Type B pancreatic cell (in vitro differentiated cells): Measurements from ENCODE around the gene PKNOX2. TPM values are rescaled to one million over a fixed set of nuclear protein-coding genes. Genes with fewer than 3 reads are reported as not detected.

Experiments
- DNase-seq: peaks from one replicate; pipeline ENCODE4 v3.0.0; 2021; ENCODE audit warnings: mixed read lengths; ENCODE audit not compliant: unreplicated experiment; ENCODE audit errors: extremely low spot score
- H3K27ac Mint-ChIP-seq: 2 replicates; pipeline ENCODE4 v1.8.0; 2021; ENCODE audit warnings: mild to moderate bottlenecking, mixed read lengths
- H3K27me3 Mint-ChIP-seq: 2 replicates; pipeline ENCODE4 v1.8.0; 2021; ENCODE audit warnings: mixed read lengths
- H3K36me3 Mint-ChIP-seq: 2 replicates; pipeline ENCODE4 v1.8.0; 2021; ENCODE audit warnings: mixed read lengths
- H3K4me1 Mint-ChIP-seq: one replicate; pipeline ENCODE4 v1.8.0; 2021; ENCODE audit warnings: mixed read lengths; ENCODE audit not compliant: unreplicated experiment
- H3K4me3 Mint-ChIP-seq: 2 replicates; pipeline ENCODE4 v1.8.0; 2021; ENCODE audit warnings: mild to moderate bottlenecking, mixed read lengths
- H3K9me3 Mint-ChIP-seq: 2 replicates; pipeline ENCODE4 v1.8.0; 2021; ENCODE audit warnings: mixed read lengths
- CTCF ChIP-seq: fragments of 200-600 bp; sonication (generic); conservative IDR thresholded peaks from 2 replicates; pipeline ENCODE4 v1.5.0; 2021; ENCODE audit warnings: antibody characterized with exemption, mild to moderate bottlenecking
- total RNA-seq: library from RNA; stranded (reverse); gene quantifications from 2 replicates; pipeline ENCODE4 v1.2.1, GENCODE V29; 2021; ENCODE audit warnings: low replicate concordance

The PKNOX2 gene
- total RNA-seq, 1 donor from 2014 or later = 15.3 TPM

DNA sequence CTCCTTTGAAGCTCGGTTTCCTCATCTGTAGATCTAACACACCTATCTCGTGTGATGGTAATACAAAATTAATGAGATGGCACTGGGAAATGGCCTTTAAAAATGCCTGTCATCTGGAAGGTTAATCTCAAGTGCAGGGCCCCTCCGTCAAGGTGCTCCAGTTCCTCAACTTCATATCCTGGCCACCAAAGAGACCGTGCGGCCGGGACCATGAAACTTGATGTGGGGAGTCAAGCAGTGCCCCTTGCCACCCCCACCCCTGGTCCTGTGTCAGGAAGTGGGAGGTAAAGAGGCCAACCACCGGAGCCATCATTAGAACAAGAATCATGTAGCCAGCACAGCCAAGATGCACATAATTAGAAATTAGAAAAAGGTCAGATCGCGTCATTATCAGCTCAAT lies 223.3 kb downstream of the PKNOX2 start:
- Mint-ChIP-seq H3K4me1 (peaks cover 18% of the 10 kb centered on the region), H3K9me3 (no peaks in the 10 kb centered on the region)

DNA sequence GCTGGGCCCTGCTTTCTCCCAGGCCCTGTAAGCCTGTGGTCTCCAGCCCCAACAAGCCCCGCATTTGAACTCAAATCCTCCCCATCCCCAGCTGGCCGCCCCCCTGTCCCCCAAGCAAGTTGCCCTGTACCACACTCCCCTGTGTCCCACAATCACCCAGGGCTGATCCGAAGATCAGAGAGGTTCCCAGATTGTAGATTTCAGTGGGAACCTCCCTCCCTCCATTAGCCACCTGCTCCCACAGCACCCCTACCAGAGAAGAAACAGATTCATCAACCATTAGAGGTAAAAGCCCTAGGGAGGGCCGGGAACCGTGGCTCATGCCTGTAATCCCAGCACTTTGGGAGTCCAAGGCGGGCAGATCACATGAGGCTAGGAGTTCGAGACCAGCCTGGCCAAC lies 224.1 kb downstream of the PKNOX2 start:
- Mint-ChIP-seq H3K4me1 (peaks cover 18% of the 10 kb centered on the region), H3K27ac (no peak overlapping the region), H3K27me3 (peaks cover 5% of the 10 kb centered on the region), H3K4me3 (no peak overlapping the region), H3K9me3 (no peaks in the 10 kb centered on the region), H3K36me3 (peaks cover 3% of the 10 kb centered on the region)
- no peak for TF ChIP-seq CTCF
- DNase-seq = no peak

More for the DNA sequence above, 223.3 kb downstream of the PKNOX2 start:
- DNase-seq = no peak
- TF ChIP-seq CTCF = no peak
- peaks cover 5% of the 10 kb centered on the region for H3K27me3 Mint-ChIP-seq
- no peak overlapping the region for H3K4me3 Mint-ChIP-seq
- peaks cover 3% of the 10 kb centered on the region for H3K36me3 Mint-ChIP-seq
- H3K27ac Mint-ChIP-seq = no peak overlapping the region

DNA sequence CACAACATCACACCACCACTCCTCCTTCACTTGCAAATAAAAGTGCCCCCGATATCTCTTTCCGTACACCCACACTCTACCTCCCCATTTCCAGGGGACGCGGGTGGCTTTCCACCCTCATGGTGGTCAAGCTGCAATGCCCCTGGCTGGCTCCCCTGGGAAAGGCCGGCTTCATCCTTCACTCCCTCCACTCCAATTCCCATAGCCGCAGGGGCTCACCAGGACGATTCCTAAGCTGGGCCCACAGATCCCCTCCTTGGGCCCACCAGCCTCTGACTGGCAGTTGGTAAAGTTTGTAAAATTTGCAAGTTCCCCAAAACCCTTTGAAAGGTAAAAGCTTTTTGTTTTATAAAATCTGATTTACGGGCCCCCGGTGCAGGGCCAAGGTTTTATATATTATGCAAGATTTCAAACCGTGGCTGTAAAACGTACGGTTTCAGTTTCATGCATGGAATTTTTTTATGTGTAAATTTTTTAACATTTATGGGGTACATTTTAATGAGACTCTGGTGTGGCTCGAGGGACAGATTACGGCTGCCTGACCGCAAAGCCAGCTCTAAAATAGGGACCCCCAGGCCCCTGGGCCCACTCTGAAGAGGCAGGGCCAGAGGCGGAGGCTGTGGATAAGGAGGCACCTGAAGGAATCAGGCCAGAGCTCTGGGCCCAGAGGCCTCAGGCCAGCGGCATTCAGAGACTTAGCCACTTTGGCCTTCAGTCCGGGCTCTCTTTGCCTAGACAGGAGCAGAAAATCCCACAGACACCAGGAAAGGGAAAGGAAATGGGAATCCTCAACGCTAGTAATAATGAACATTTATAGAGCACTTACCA lies 225.0 kb downstream of the PKNOX2 start:
- Mint-ChIP-seq H3K4me1 (peaks cover 18% of the 10 kb centered on the region), H3K4me3 (no peak overlapping the region), H3K27ac (no peak overlapping the region), H3K27me3 (peaks cover 5% of the 10 kb centered on the region), H3K9me3 (no peaks in the 10 kb centered on the region), H3K36me3 (peaks cover 3% of the 10 kb centered on the region)
- no peak for DNase-seq
- TF ChIP-seq CTCF = no peak

- no peak for TF ChIP-seq CTCF
- H3K27ac Mint-ChIP-seq = no peak overlapping the region
- no peak for DNase-seq
- H3K9me3 Mint-ChIP-seq = no peaks in the 10 kb centered on the region
- H3K36me3 Mint-ChIP-seq = peaks cover 3% of the 10 kb centered on the region
- peaks cover 5% of the 10 kb centered on the region for H3K27me3 Mint-ChIP-seq
- no peak overlapping the region for H3K4me3 Mint-ChIP-seq
- H3K4me1 Mint-ChIP-seq = peaks cover 18% of the 10 kb centered on the region
Measured at GRCh38 chr11:125390946-125391345, 226.4 kb downstream of the PKNOX2 start.

- Mint-ChIP-seq H3K36me3 (no peaks in the 10 kb centered on the region), H3K9me3 (no peaks in the 10 kb centered on the region), H3K27me3 (peaks cover 9% of the 10 kb centered on the region), H3K27ac (no peak overlapping the region), H3K4me1 (peaks cover 10% of the 10 kb centered on the region), H3K4me3 (no peak overlapping the region)
- no peak for DNase-seq
- no peak for TF ChIP-seq CTCF
Measured at GRCh38 chr11:125393331-125393730, 228.8 kb downstream of the PKNOX2 start.
